SU-DHL-6 (cell line): ENCODE data around the gene HLA-DQB1.

Experiments
- CTCF ChIP-seq: fragments of 200-600 bp; sonication (generic); IDR thresholded peaks from one replicate; pipeline ENCODE4 v1.5.1; 2017; ENCODE audit warnings: antibody characterized with exemption, mild to moderate bottlenecking, low read length, moderate library complexity; ENCODE audit not compliant: insufficient read depth, poor library complexity, severe bottlenecking
- EZH2phosphoT487 ChIP-seq: fragments of 200-600 bp; sonication (generic), shearing (Covaris generic); conservative IDR thresholded peaks from 2 replicates; pipeline ENCODE4 v1.6.1; 2018; ENCODE audit warnings: mild to moderate bottlenecking, antibody characterized with exemption, low read length, moderate library complexity, mixed read lengths

GRCh38 chr6:32635526-32636123, 30.8 kb downstream of the HLA-DQB1 start:
- no peak for TF ChIP-seq CTCF
- TF ChIP-seq EZH2phosphoT487 = no peak
